Kidney epithelial cell (primary cell): Measurements from ENCODE around the gene SIX5. TPM values are rescaled to one million over a fixed set of nuclear protein-coding genes. Genes with fewer than 3 reads are reported as not detected.

Experiments used
- DNase-seq: peaks from one replicate; pipeline ENCODE4 v3.0.0-alpha.2; 2010; ENCODE audit warnings: low read depth
- H3K27me3 ChIP-seq: 2 replicates; pipeline ENCODE4 v1.6.0; 2011; ENCODE audit warnings: low read length; ENCODE audit not compliant: control insufficient read depth, insufficient read depth
- H3K36me3 ChIP-seq: 2 replicates; pipeline ENCODE4 v1.5.1; 2011; ENCODE audit warnings: low read length; ENCODE audit not compliant: control insufficient read depth, insufficient read depth
- H3K4me3 ChIP-seq: 2 replicates; pipeline ENCODE4 v1.5.1; 2011; ENCODE audit warnings: low read depth, mild to moderate bottlenecking, control low read depth, low read length
- total RNA-seq: library from RNA; depleted of rRNA; stranded (reverse); fragments of >200 nt; gene quantifications from 2 replicates; pipeline ENCODE4 v1.2.3, GENCODE V29; 2015
- TF ChIP-seq, protein P1 (sequence below): IDR thresholded peaks from 2 replicates; pipeline ENCODE4 v1.5.1; 2011; ENCODE audit warnings: mild to moderate bottlenecking, moderate library complexity, low read length, control low read depth, inconsistent platforms; ENCODE audit not compliant: insufficient read depth, poor library complexity, severe bottlenecking

SIX5 gene
- total RNA-seq, 1 donor from 2014 or later: 11.7 TPM

DNA sequence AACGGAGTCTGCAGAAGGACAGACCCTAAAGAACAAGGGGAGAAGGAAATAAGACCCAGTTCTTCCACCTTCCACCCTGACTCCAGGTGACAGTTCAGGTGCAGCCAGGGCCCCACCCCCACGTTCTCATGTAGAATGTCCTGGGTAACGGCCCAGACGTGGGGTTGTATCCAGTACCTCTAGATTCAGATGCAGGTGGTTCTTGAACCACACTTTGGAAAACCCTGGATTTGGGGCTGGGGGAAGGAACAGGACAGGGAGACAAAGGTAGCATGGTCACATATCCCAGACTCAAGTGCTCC lies 11.0 kb upstream of the SIX5 start:
- no peaks in the 10 kb centered on the region for H3K27me3 ChIP-seq
- no peak for DNase-seq
- H3K36me3 ChIP-seq: peaks cover 6% of the 10 kb centered on the region
- TF ChIP-seq, protein P1, sequence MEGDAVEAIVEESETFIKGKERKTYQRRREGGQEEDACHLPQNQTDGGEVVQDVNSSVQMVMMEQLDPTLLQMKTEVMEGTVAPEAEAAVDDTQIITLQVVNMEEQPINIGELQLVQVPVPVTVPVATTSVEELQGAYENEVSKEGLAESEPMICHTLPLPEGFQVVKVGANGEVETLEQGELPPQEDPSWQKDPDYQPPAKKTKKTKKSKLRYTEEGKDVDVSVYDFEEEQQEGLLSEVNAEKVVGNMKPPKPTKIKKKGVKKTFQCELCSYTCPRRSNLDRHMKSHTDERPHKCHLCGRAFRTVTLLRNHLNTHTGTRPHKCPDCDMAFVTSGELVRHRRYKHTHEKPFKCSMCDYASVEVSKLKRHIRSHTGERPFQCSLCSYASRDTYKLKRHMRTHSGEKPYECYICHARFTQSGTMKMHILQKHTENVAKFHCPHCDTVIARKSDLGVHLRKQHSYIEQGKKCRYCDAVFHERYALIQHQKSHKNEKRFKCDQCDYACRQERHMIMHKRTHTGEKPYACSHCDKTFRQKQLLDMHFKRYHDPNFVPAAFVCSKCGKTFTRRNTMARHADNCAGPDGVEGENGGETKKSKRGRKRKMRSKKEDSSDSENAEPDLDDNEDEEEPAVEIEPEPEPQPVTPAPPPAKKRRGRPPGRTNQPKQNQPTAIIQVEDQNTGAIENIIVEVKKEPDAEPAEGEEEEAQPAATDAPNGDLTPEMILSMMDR: no peak
- H3K4me3 ChIP-seq: no peak overlapping the region

GRCh38 chr19:45779231-45780145 lies 10.4 kb upstream of the SIX5 start:
- DNase-seq: no peak
- H3K27me3 ChIP-seq: no peaks in the 10 kb centered on the region
- H3K36me3 ChIP-seq: peaks cover 6% of the 10 kb centered on the region
- TF ChIP-seq, protein P1: peak; percentile 86
- H3K4me3 ChIP-seq: peak overlapping the region; percentile 37

DNA sequence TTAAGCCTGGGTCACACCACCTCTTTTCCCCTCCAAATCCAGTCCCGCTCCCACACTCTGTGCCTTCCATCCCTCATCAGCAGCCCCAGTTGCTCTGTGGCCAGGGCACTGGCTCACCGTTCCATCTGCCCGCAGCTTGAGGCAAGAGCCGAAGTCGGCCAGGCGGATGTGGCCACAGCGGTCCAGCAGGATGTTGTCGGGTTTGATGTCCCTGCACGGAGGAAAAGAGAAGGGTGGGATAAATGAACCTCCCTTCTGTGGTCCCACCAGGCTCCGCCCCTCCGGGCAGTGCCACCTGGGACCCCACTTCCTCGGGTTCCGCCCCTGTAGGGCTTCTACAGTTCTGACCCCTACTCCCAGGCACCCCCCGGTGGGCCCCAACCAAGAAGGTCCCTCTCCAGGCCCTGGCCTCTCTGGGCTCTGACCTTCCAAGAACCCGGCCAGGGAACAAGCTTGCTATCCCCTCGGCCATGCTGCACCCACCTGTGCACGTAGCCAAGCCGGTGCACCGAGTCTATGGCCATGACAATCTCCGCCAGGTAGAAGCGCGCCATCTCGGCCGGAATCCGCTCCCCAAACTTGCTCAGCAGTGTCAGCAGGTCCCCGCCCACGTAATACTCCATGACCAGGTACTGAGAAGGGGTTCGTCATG lies 9.1 kb upstream of the SIX5 start:
- Histone ChIP-seq H3K36me3 (peaks cover 6% of the 10 kb centered on the region), H3K4me3 (no peak overlapping the region), H3K27me3 (no peaks in the 10 kb centered on the region)
- TF ChIP-seq, protein P1: no peak
- DNase-seq: no peak

DNA sequence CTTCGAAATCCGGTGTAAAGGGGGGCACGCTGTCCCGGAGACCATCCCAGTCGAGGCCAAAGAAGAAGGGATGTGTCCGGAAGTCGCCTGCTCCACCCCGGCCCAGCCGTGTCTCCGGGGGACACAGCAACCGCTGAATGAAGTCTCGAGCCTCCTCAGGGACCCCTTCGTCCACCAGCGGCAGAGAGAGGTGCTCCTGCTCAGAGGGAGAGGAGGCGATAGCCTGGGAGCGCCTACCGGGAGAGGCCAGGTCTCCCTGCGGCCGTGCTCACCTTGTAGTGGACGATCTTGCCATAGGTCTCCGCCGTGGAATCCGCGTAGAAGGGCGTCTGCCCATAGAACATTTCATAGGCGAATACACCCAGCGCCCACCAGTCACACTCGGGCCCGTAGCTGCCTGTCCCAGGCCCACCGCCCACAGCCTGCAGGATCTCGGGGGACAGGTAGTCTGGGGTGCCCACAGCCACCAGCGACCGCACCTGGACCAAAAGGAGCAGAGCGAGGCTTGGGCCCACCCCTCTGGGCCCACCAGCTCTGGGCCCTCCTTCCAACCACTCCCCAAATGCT lies 8.4 kb upstream of the SIX5 start:
- no peak overlapping the region for H3K4me3 ChIP-seq
- TF ChIP-seq, protein P1: no peak
- no peaks in the 10 kb centered on the region for H3K27me3 ChIP-seq

GRCh38 chr19:45774765-45775164 lies 5.7 kb upstream of the SIX5 start:
- TF ChIP-seq, protein P1: no peak
- peaks cover 7% of the 10 kb centered on the region for H3K36me3 ChIP-seq
- no peak for DNase-seq
- no peaks in the 10 kb centered on the region for H3K27me3 ChIP-seq
- H3K4me3 ChIP-seq: no peak overlapping the region

More for the DNA sequence above, 8.4 kb upstream of the SIX5 start:
- no peak for DNase-seq
- peaks cover 7% of the 10 kb centered on the region for H3K36me3 ChIP-seq
